Colonic mucosa (tissue), 4 donors: ENCODE measurements around the gene U2AF2. TPM values are rescaled to one million over a fixed set of nuclear protein-coding genes. Genes with fewer than 3 reads are reported as not detected.

Experiments used
- DNase-seq: peaks from one replicate; pipeline ENCODE4 v3.0.0-alpha.2; 2020
- H3K27ac ChIP-seq: fragments of 200-600 bp; one replicate; pipeline ENCODE4 v1.8.0; 2021
- H3K27me3 ChIP-seq: fragments of 200-600 bp; one replicate; pipeline ENCODE4 v1.8.0; 2021
- H3K36me3 ChIP-seq: fragments of 200-600 bp; one replicate; pipeline ENCODE4 v1.8.0; 2021
- H3K4me1 ChIP-seq: fragments of 200-600 bp; one replicate; pipeline ENCODE4 v1.8.0; 2021; ENCODE audit warnings: mild to moderate bottlenecking
- H3K4me3 ChIP-seq: fragments of 200-600 bp; one replicate; pipeline ENCODE4 v1.8.0; 2021
- H3K9ac ChIP-seq, 2 donors: one replicate each; pipeline ENCODE4 v1.7.0; 2013; ENCODE audit warnings: control low read depth in 2 of 2, low read depth in 2 of 2, low read length in 2 of 2
- H3K9me3 ChIP-seq: fragments of 200-600 bp; one replicate; pipeline ENCODE4 v1.8.0; 2021
- intact Hi-C: fragments of 100-400 bp; cut with DNase I; formaldehyde crosslinking; loops from one replicate; pipeline ENCODE4 v1.14.1; 2022
- total RNA-seq, 2 donors: library from RNA; stranded (reverse); fragmentation: NEBNext Ultra II Directional in 1 of 2; extraction: Animal tissue kit (Norgen Biotek cat#: 25700) in 1 of 2; gene quantifications; one replicate each; pipeline ENCODE4 v1.2.1, GENCODE V29; 2021
- TF ChIP-seq, protein P1 (sequence below): fragments of 200-600 bp; IDR thresholded peaks from one replicate; pipeline ENCODE4 v1.8.0; 2022; ENCODE audit warnings: antibody characterized with exemption, mild to moderate bottlenecking
- donor health status: healthy.
- donor health status: DM: no; HTN: no; CAD: no.
- donor health status: DM: no; HTN: no; CAD: no.

The U2AF2 gene
- total RNA-seq, 2 donors from 2014 or later = 146 to 289 TPM

DNA sequence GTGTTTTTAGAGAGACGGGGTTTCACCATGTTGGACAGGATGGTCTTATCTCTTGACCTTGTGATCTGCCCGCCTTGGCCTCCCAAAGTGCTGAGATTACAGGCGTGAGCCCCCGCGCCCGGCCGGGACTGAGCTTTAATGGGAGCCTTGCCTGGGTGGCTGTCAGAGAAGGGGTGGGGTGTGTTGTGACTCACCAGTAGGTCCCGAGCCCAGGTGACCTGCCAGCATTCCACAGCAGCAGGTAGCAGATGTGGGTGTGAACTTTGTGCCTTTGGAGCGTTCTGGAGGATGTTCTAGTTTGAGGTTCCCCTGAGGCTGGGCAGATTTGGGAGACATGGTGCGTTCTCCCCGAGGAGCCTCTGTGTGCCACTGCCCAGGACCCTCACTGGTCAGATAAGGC, 13.1 kb downstream of the U2AF2 start:
- Histone ChIP-seq H3K4me1 (no peaks in the 10 kb centered on the region), H3K27ac (no peak overlapping the region), H3K4me3 (no peak overlapping the region), H3K9me3 (no peaks in the 10 kb centered on the region), H3K36me3 (peaks cover 28% of the 10 kb centered on the region), H3K27me3 (no peaks in the 10 kb centered on the region), H3K9ac (no peak overlapping the region)
- TF ChIP-seq, protein P1, sequence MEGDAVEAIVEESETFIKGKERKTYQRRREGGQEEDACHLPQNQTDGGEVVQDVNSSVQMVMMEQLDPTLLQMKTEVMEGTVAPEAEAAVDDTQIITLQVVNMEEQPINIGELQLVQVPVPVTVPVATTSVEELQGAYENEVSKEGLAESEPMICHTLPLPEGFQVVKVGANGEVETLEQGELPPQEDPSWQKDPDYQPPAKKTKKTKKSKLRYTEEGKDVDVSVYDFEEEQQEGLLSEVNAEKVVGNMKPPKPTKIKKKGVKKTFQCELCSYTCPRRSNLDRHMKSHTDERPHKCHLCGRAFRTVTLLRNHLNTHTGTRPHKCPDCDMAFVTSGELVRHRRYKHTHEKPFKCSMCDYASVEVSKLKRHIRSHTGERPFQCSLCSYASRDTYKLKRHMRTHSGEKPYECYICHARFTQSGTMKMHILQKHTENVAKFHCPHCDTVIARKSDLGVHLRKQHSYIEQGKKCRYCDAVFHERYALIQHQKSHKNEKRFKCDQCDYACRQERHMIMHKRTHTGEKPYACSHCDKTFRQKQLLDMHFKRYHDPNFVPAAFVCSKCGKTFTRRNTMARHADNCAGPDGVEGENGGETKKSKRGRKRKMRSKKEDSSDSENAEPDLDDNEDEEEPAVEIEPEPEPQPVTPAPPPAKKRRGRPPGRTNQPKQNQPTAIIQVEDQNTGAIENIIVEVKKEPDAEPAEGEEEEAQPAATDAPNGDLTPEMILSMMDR = no peak
- intact Hi-C loops = no loop called here
- no peak for DNase-seq

GRCh38 chr19:55668603-55669348, 13.9 kb downstream of the U2AF2 start:
- intact Hi-C loops = no loop called here
- Histone ChIP-seq H3K27me3 (no peaks in the 10 kb centered on the region), H3K27ac (no peak overlapping the region), H3K9me3 (no peaks in the 10 kb centered on the region), H3K4me1 (no peaks in the 10 kb centered on the region), H3K9ac (no peak overlapping the region), H3K36me3 (peaks cover 21% of the 10 kb centered on the region), H3K4me3 (no peak overlapping the region)
- TF ChIP-seq, protein P1 = no peak
- DNase-seq = no peak

- TF ChIP-seq, protein P1 = no peak
- intact Hi-C loops = no loop called here
- peaks cover 19% of the 10 kb centered on the region for H3K36me3 ChIP-seq
- H3K4me3 ChIP-seq = no peak overlapping the region
- H3K9me3 ChIP-seq = no peaks in the 10 kb centered on the region
- H3K4me1 ChIP-seq = peaks cover 3% of the 10 kb centered on the region
- no peak overlapping the region for H3K27ac ChIP-seq
- no peaks in the 10 kb centered on the region for H3K27me3 ChIP-seq
- H3K9ac ChIP-seq = no peak overlapping the region
- no peak for DNase-seq
Measured at GRCh38 chr19:55669418-55670279, 14.8 kb downstream of the U2AF2 start.

DNA sequence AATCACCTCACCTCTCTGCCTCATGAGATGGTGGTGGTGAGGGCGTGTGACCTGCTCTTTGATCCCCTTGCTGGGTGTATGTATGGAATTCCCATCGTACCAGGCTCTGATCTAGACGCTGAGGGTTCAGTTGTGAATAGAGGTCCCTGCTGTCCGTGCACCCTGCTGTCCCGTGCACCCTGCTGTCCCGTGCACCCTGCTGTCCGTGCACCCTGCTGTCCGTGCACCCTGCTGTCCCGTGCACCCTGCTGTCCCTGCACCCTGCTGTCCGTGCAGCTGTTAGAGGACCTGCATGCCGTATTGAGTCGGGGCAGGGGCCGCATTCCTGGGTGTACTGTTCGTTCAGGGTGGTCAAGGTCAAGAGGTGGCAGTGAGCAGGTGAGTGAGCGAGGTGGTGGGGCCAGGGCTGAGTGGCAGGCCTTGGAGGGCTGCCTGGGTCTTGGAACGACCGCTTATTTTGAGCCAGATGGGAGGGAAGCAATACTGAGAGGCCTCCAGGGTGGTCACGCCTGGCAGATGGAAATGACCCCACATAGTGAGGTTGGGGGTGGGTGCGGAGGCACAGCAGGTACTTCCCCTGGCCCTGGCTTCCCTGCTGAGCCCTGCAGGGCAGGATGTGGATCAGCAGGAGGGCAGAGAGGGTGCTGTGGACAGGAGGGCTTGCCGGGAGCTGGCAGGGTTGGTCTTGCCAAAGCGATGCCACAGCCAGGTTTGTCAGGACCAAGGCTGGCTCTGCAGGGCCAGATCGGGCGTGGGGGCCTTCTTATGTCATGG, 15.6 kb downstream of the U2AF2 start:
- H3K4me1 ChIP-seq = peaks cover 3% of the 10 kb centered on the region
- no peaks in the 10 kb centered on the region for H3K27me3 ChIP-seq
- no peak overlapping the region for H3K4me3 ChIP-seq
- intact Hi-C loops = no loop called here
- H3K36me3 ChIP-seq = peaks cover 19% of the 10 kb centered on the region
- TF ChIP-seq, protein P1 = no peak
- H3K9me3 ChIP-seq = no peaks in the 10 kb centered on the region
- no peak overlapping the region for H3K9ac ChIP-seq
- no peak for DNase-seq
- no peak overlapping the region for H3K27ac ChIP-seq

GRCh38 chr19:55671054-55671378, 16.2 kb downstream of the U2AF2 start:
- peaks cover 19% of the 10 kb centered on the region for H3K36me3 ChIP-seq
- H3K4me3 ChIP-seq = no peak overlapping the region
- peaks cover 3% of the 10 kb centered on the region for H3K4me1 ChIP-seq
- H3K27me3 ChIP-seq = no peaks in the 10 kb centered on the region
- no peak overlapping the region for H3K9ac ChIP-seq
- intact Hi-C loops = no loop called here
- no peaks in the 10 kb centered on the region for H3K9me3 ChIP-seq
- no peak overlapping the region for H3K27ac ChIP-seq
- no peak for DNase-seq
- TF ChIP-seq, protein P1 = no peak
